Large intestine (tissue), 3 donors: ENCODE results near the gene COL26A1. TPM values are rescaled to one million over a fixed set of nuclear protein-coding genes. Genes with fewer than 3 reads are reported as not detected.
"Not testable (repeated sequence)": the region's sequence is repeated elsewhere in the genome, so short reads cannot be mapped to it uniquely, and the experiment has no call there.

Experiments used
- DNase-seq, 2 donors: peaks; one replicate each; pipeline versions ENCODE4 v3.0.0 to v3.0.0-alpha.2; 2013
- H3K27ac ChIP-seq: one replicate; pipeline ENCODE4 v1.5.1; 2013; ENCODE audit warnings: low read length
- H3K27me3 ChIP-seq: 2 replicates; pipeline ENCODE4 v1.6.1; 2013; ENCODE audit warnings: low read length; ENCODE audit not compliant: control insufficient read depth, insufficient read depth
- H3K36me3 ChIP-seq: 2 replicates; pipeline ENCODE4 v1.6.1; 2013; ENCODE audit warnings: low read length; ENCODE audit not compliant: control insufficient read depth, insufficient read depth
- H3K4me1 ChIP-seq: one replicate; pipeline ENCODE4 v1.6.1; 2013; ENCODE audit warnings: low read length; ENCODE audit not compliant: control insufficient read depth, insufficient read depth
- H3K4me3 ChIP-seq: one replicate; pipeline ENCODE4 v1.5.1; 2013; ENCODE audit warnings: low read length
- H3K9me3 ChIP-seq: one replicate; pipeline ENCODE4 v1.6.1; 2013; ENCODE audit warnings: mild to moderate bottlenecking, low read depth, low read length, moderate library complexity; ENCODE audit not compliant: control insufficient read depth
- WGBS: methylation state at CpG from one replicate; pipeline ENCODE4 v1.1.5; 2013; ENCODE audit warnings: low lambda C conversion rate; ENCODE audit not compliant: insufficient coverage; 5-methylcytosine and 5-hydroxymethylcytosine counted together
- polyA plus RNA-seq: library from polyadenylated mRNA; unstranded; fragments of 120-200 nt; gene quantifications from one replicate; pipeline ENCODE4 v1.2.1, GENCODE V29; 2013

Gene COL26A1
- polyA plus RNA-seq, 1 donor, result 1.0 TPM

- Histone ChIP-seq H3K9me3 (no peaks in the 10 kb centered on the region), H3K27me3 (no peaks in the 10 kb centered on the region), H3K4me1 (no peaks in the 10 kb centered on the region), H3K4me3 (no peak overlapping the region), H3K36me3 (no peaks in the 10 kb centered on the region), H3K27ac (no peak overlapping the region)
- no CpG with 5 or more reads among the region's 7 CpGs for WGBS
- DNase-seq, result no peak
Measured at GRCh38 chr7:101342892-101343291, 19.8 kb upstream of the COL26A1 start.

DNA sequence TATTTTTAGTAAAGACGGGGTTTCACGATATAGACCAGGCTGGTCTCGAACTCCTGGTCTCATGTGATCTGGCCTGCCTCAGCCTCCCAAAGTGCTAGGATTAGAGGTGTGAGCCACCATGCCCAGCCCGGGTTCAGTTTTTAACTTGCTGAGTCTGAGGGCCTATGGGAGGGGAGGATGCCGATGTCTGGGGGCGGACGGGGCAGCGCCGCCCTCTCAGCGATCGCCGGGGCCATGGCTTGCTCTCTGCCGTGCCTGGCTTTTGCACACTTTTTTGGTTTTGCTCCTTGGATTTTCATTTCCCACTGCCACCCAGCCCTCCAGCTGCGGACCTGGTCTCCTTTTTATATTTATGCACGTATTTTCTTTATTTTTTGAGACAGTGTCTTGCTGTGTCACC is 15.2 kb upstream of the COL26A1 start:
- Histone ChIP-seq H3K4me3 (no peak overlapping the region), H3K9me3 (no peaks in the 10 kb centered on the region), H3K4me1 (no peaks in the 10 kb centered on the region), H3K27me3 (no peaks in the 10 kb centered on the region), H3K27ac (no peak overlapping the region), H3K36me3 (no peaks in the 10 kb centered on the region)
- no peak for DNase-seq
- WGBS, result no CpG with 5 or more reads among the region's 15 CpGs

DNA sequence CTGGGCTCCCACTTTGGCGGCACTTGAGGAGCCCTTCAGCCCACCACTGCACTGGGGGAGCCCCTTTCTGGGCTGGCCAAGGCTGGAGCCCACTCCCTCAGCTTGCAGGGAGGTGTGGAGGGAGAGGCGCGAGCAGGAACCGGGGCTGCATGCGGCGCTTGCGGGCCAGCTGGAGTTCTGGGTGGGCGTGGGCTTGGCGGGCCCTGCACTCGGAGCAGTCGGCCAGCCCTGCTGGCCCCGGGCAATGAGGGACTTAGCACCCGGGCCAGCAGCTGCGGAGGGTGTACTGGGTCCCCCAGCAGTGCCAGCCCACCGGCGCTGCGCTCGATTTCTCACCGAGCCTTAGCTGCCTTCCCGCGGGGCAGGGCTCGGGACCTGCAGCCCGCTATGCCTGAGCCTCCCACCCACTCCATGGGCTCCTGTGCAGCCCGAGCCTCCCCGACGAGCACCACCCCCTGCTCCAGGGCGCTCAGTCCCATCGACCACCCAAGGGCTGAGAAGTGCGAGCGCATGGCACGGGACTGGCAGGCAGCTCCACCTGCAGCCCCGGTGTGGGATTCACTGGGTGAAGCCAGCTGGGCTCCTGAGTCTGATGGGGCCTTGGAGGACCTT is 14.1 kb upstream of the COL26A1 start:
- not testable (repeated sequence) for H3K27ac ChIP-seq
- WGBS, result no CpG with 5 or more reads among the region's 32 CpGs

DNA sequence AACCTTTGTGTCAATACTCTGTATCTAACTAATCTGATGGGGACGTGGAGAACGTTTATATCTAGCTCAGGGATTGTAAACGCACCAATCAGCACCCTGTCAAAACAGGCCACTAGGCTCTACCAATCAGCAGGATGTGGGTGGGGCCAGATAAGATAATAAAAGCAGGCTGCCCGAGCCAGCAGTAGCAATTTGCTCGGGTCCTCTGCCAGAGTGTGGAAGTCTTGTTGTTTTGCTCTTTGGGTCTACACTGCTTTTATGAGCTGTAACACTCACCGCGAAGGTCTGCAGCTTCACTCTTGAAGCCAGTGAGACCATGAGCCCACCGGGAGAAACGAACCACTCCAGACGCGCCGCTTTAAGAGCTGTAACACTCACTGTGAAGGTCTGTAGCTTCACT is 13.4 kb upstream of the COL26A1 start:
- not testable (repeated sequence) for H3K27ac ChIP-seq, H3K9me3 ChIP-seq, H3K27me3 ChIP-seq, H3K4me3 ChIP-seq, H3K36me3 ChIP-seq, H3K4me1 ChIP-seq, DNase-seq
- WGBS, result no CpG with 5 or more reads among the region's 12 CpGs

More for the DNA sequence above, 14.1 kb upstream of the COL26A1 start:
- not testable (repeated sequence) for H3K9me3 ChIP-seq, H3K36me3 ChIP-seq, H3K4me3 ChIP-seq, DNase-seq, H3K27me3 ChIP-seq, H3K4me1 ChIP-seq

GRCh38 chr7:101352920-101353308 is 9.8 kb upstream of the COL26A1 start:
- no peaks in the 10 kb centered on the region for H3K36me3 ChIP-seq
- H3K27me3 ChIP-seq, result no peaks in the 10 kb centered on the region
- H3K27ac ChIP-seq, result no peak overlapping the region
- no peaks in the 10 kb centered on the region for H3K4me1 ChIP-seq
- no peaks in the 10 kb centered on the region for H3K9me3 ChIP-seq
- no peak for DNase-seq
- H3K4me3 ChIP-seq, result no peak overlapping the region
- WGBS, result no CpG with 5 or more reads among the region's 2 CpGs

- H3K9me3 ChIP-seq, result no peaks in the 10 kb centered on the region
- peaks cover 5% of the 10 kb centered on the region for H3K27me3 ChIP-seq
- no CpG with 5 or more reads among the region's 7 CpGs for WGBS
- H3K36me3 ChIP-seq, result no peaks in the 10 kb centered on the region
- no peak for DNase-seq
- H3K4me1 ChIP-seq, result no peaks in the 10 kb centered on the region
- H3K27ac ChIP-seq, result no peak overlapping the region
- H3K4me3 ChIP-seq, result no peak overlapping the region
Measured at GRCh38 chr7:101357433-101357832, 5.2 kb upstream of the COL26A1 start.

- Histone ChIP-seq H3K4me3 (peak overlapping the region; percentile 48), H3K4me1 (peaks cover 5% of the 10 kb centered on the region), H3K36me3 (no peaks in the 10 kb centered on the region), H3K27ac (no peak overlapping the region), H3K9me3 (no peaks in the 10 kb centered on the region), H3K27me3 (peaks cover 15% of the 10 kb centered on the region)
- no peak for DNase-seq
- no CpG with 5 or more reads among the region's 46 CpGs for WGBS
Measured at GRCh38 chr7:101363196-101363733, 590 bp downstream of the COL26A1 start.

- H3K4me1 ChIP-seq, result peaks cover 5% of the 10 kb centered on the region
- H3K27ac ChIP-seq, result no peak overlapping the region
- 17% methylated on average over 5 of the region's 52 CpGs for WGBS
- peak; percentile 48 to 62 for DNase-seq
- no peaks in the 10 kb centered on the region for H3K9me3 ChIP-seq
- H3K27me3 ChIP-seq, result peaks cover 15% of the 10 kb centered on the region
- H3K4me3 ChIP-seq, result peak overlapping the region; percentile 48
- no peaks in the 10 kb centered on the region for H3K36me3 ChIP-seq
Measured at GRCh38 chr7:101363734-101364374, 1.2 kb downstream of the COL26A1 start.

GRCh38 chr7:101365956-101366355 is 3.3 kb downstream of the COL26A1 start:
- peaks cover 5% of the 10 kb centered on the region for H3K4me1 ChIP-seq
- no peak for DNase-seq
- peaks cover 15% of the 10 kb centered on the region for H3K27me3 ChIP-seq
- no peak overlapping the region for H3K4me3 ChIP-seq
- H3K27ac ChIP-seq, result no peak overlapping the region
- H3K9me3 ChIP-seq, result no peaks in the 10 kb centered on the region
- no peaks in the 10 kb centered on the region for H3K36me3 ChIP-seq
- no CpG with 5 or more reads among the region's 2 CpGs for WGBS

DNA sequence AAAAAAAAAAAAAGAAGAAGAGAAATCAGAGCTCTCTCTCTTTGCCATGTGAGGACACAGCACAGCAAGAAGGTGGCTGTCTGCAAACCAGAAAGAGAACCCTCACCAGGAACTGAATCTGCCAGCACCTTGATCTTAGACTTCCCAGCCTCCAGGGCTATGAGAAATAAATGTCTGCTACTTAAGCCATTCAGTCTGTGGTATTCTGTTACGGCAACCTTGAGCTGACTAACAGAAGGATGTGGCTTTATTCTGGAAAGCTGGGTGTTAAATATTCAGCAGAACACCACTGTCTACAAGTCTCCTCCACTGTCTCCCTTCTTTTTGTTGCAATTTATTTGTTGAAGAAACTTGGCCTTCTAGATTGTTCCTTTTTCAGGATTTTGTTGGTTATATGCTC is 5.0 kb downstream of the COL26A1 start:
- H3K27me3 ChIP-seq, result peaks cover 7% of the 10 kb centered on the region
- WGBS, result no CpG with 5 or more reads among the region's 1 CpG
- DNase-seq, result no peak
- H3K36me3 ChIP-seq, result no peaks in the 10 kb centered on the region
- H3K4me1 ChIP-seq, result peaks cover 5% of the 10 kb centered on the region
- H3K27ac ChIP-seq, result no peak overlapping the region
- H3K9me3 ChIP-seq, result no peaks in the 10 kb centered on the region
- no peak overlapping the region for H3K4me3 ChIP-seq
